Measurements from ENCODE around the gene TBC1D14. TPM values are rescaled to one million over a fixed set of nuclear protein-coding genes. Genes with fewer than 3 reads are reported as not detected.

TBC1D14 gene
- total RNA-seq, 2 experiments from 2014 or later: 53.7 to 55.3 TPM

- CTCF ChIA-PET: no interaction called here
- no peaks in the 10 kb centered on the region for H3K27me3 Mint-ChIP-seq
- POLR2A ChIA-PET: no interaction called here
- H3K9me3 Mint-ChIP-seq: no peaks in the 10 kb centered on the region
- DNase-seq: no peak
- peaks cover 7% of the 10 kb centered on the region for H3K4me1 Mint-ChIP-seq
- no peak overlapping the region for H3K27ac Mint-ChIP-seq
- no peak overlapping the region for H3K4me3 Mint-ChIP-seq
- H3K36me3 Mint-ChIP-seq (ENCODE audit: low read depth): peaks cover 53% of the 10 kb centered on the region
Measured at GRCh38 chr4:7019367-7019766, 109.7 kb downstream of the TBC1D14 start.

GRCh38 chr4:7020290-7020689 lies 110.7 kb downstream of the TBC1D14 start:
- H3K9me3 Mint-ChIP-seq: no peaks in the 10 kb centered on the region
- H3K4me3 Mint-ChIP-seq: no peak overlapping the region
- no peaks in the 10 kb centered on the region for H3K27me3 Mint-ChIP-seq
- H3K4me1 Mint-ChIP-seq: peaks cover under 1% of the 10 kb centered on the region
- POLR2A ChIA-PET: no interaction called here
- H3K36me3 Mint-ChIP-seq (ENCODE audit: low read depth): peaks cover 48% of the 10 kb centered on the region
- no peak overlapping the region for H3K27ac Mint-ChIP-seq
- no peak for DNase-seq
- CTCF ChIA-PET: no interaction called here

- Mint-ChIP-seq H3K36me3 (ENCODE audit: low read depth) (peaks cover 44% of the 10 kb centered on the region), H3K27me3 (no peaks in the 10 kb centered on the region), H3K27ac (no peak overlapping the region), H3K4me1 (no peaks in the 10 kb centered on the region), H3K9me3 (no peaks in the 10 kb centered on the region), H3K4me3 (no peak overlapping the region)
- CTCF ChIA-PET: interaction anchor here (0.6 kb wide), 1 partner anchor 37 kb away, joined by 3 read pairs; no protein-coding TSS in a partner anchor
- no peak for DNase-seq
- POLR2A ChIA-PET: no interaction called here
Measured at GRCh38 chr4:7020856-7021255, 111.2 kb downstream of the TBC1D14 start.

GRCh38 chr4:7021355-7021754 lies 111.7 kb downstream of the TBC1D14 start:
- no peaks in the 10 kb centered on the region for H3K9me3 Mint-ChIP-seq
- CTCF ChIA-PET: interaction anchor here (0.6 kb wide), 1 partner anchor 36 kb away, joined by 3 read pairs; no protein-coding TSS in a partner anchor
- H3K4me1 Mint-ChIP-seq: no peaks in the 10 kb centered on the region
- DNase-seq: no peak
- no peak overlapping the region for H3K27ac Mint-ChIP-seq
- H3K27me3 Mint-ChIP-seq: no peaks in the 10 kb centered on the region
- H3K36me3 Mint-ChIP-seq (ENCODE audit: low read depth): peaks cover 44% of the 10 kb centered on the region
- POLR2A ChIA-PET: no interaction called here
- H3K4me3 Mint-ChIP-seq: no peak overlapping the region

- Mint-ChIP-seq H3K4me1 (no peaks in the 10 kb centered on the region), H3K27me3 (no peaks in the 10 kb centered on the region), H3K27ac (no peak overlapping the region), H3K9me3 (no peaks in the 10 kb centered on the region), H3K4me3 (no peak overlapping the region), H3K36me3 (ENCODE audit: low read depth) (peaks cover 49% of the 10 kb centered on the region)
- ChIA-PET CTCF (interaction anchor here (1.3 kb wide), 1 partner anchor 21 kb away, joined by 3 read pairs; a partner anchor contains a TSS), POLR2A (no interaction called here)
- no peak for DNase-seq
Measured at GRCh38 chr4:7021930-7022664, 112.5 kb downstream of the TBC1D14 start.

- H3K9me3 Mint-ChIP-seq: no peaks in the 10 kb centered on the region
- H3K4me1 Mint-ChIP-seq: peaks cover 6% of the 10 kb centered on the region
- ChIA-PET POLR2A (no interaction called here), CTCF (no interaction called here)
- DNase-seq: no peak
- peaks cover 52% of the 10 kb centered on the region for H3K36me3 Mint-ChIP-seq (ENCODE audit: low read depth)
- no peak overlapping the region for H3K27ac Mint-ChIP-seq
- no peaks in the 10 kb centered on the region for H3K27me3 Mint-ChIP-seq
- no peak overlapping the region for H3K4me3 Mint-ChIP-seq
Measured at GRCh38 chr4:7023486-7023885, 113.9 kb downstream of the TBC1D14 start.

GRCh38 chr4:7023901-7024300 lies 114.3 kb downstream of the TBC1D14 start:
- no peaks in the 10 kb centered on the region for H3K27me3 Mint-ChIP-seq
- peaks cover 8% of the 10 kb centered on the region for H3K4me1 Mint-ChIP-seq
- no peak for DNase-seq
- ChIA-PET CTCF (interaction anchor here (0.8 kb wide), 1 partner anchor 47 kb away, joined by 3 read pairs; no protein-coding TSS in a partner anchor), POLR2A (no interaction called here)
- H3K9me3 Mint-ChIP-seq: no peaks in the 10 kb centered on the region
- H3K36me3 Mint-ChIP-seq (ENCODE audit: low read depth): peaks cover 48% of the 10 kb centered on the region
- H3K4me3 Mint-ChIP-seq: no peak overlapping the region
- no peak overlapping the region for H3K27ac Mint-ChIP-seq

- H3K4me3 Mint-ChIP-seq: no peak overlapping the region
- no peaks in the 10 kb centered on the region for H3K9me3 Mint-ChIP-seq
- ChIA-PET POLR2A (no interaction called here), CTCF (interaction anchor here (0.8 kb wide), 1 partner anchor 47 kb away, joined by 3 read pairs; no protein-coding TSS in a partner anchor)
- no peak overlapping the region for H3K27ac Mint-ChIP-seq
- H3K4me1 Mint-ChIP-seq: peaks cover 10% of the 10 kb centered on the region
- peaks cover 48% of the 10 kb centered on the region for H3K36me3 Mint-ChIP-seq (ENCODE audit: low read depth)
- H3K27me3 Mint-ChIP-seq: no peaks in the 10 kb centered on the region
- DNase-seq: no peak
Measured at GRCh38 chr4:7024336-7024890, 114.8 kb downstream of the TBC1D14 start.

- ChIA-PET CTCF (no interaction called here), POLR2A (no interaction called here)
- Mint-ChIP-seq H3K9me3 (no peaks in the 10 kb centered on the region), H3K27ac (no peak overlapping the region), H3K36me3 (ENCODE audit: low read depth) (peaks cover 54% of the 10 kb centered on the region), H3K4me3 (no peak overlapping the region), H3K4me1 (peaks cover 10% of the 10 kb centered on the region), H3K27me3 (no peaks in the 10 kb centered on the region)
- no peak for DNase-seq
Measured at GRCh38 chr4:7025040-7025602, 115.5 kb downstream of the TBC1D14 start.

- Mint-ChIP-seq H3K36me3 (ENCODE audit: low read depth) (peaks cover 54% of the 10 kb centered on the region), H3K9me3 (no peaks in the 10 kb centered on the region), H3K4me1 (peaks cover 10% of the 10 kb centered on the region), H3K27ac (no peak overlapping the region), H3K27me3 (no peaks in the 10 kb centered on the region), H3K4me3 (no peak overlapping the region)
- CTCF ChIA-PET: no interaction called here
- DNase-seq: no peak
- POLR2A ChIA-PET: no interaction called here
Measured at GRCh38 chr4:7026107-7026506, 116.5 kb downstream of the TBC1D14 start.

GRCh38 chr4:7027284-7027683 lies 117.7 kb downstream of the TBC1D14 start:
- H3K27me3 Mint-ChIP-seq: no peaks in the 10 kb centered on the region
- no peak overlapping the region for H3K27ac Mint-ChIP-seq
- POLR2A ChIA-PET: no interaction called here
- CTCF ChIA-PET: no interaction called here
- H3K4me1 Mint-ChIP-seq: peaks cover 10% of the 10 kb centered on the region
- no peaks in the 10 kb centered on the region for H3K9me3 Mint-ChIP-seq
- no peak overlapping the region for H3K4me3 Mint-ChIP-seq
- no peak for DNase-seq
- H3K36me3 Mint-ChIP-seq (ENCODE audit: low read depth): peaks cover 59% of the 10 kb centered on the region

GRCh38 chr4:7027913-7028312 lies 118.3 kb downstream of the TBC1D14 start:
- ChIA-PET CTCF (no interaction called here), POLR2A (no interaction called here)
- peaks cover 10% of the 10 kb centered on the region for H3K4me1 Mint-ChIP-seq
- H3K4me3 Mint-ChIP-seq: no peak overlapping the region
- H3K27me3 Mint-ChIP-seq: no peaks in the 10 kb centered on the region
- H3K36me3 Mint-ChIP-seq (ENCODE audit: low read depth): peaks cover 59% of the 10 kb centered on the region
- H3K27ac Mint-ChIP-seq: no peak overlapping the region
- DNase-seq: no peak
- no peaks in the 10 kb centered on the region for H3K9me3 Mint-ChIP-seq

GRCh38 chr4:7029212-7029611 lies 119.6 kb downstream of the TBC1D14 start:
- no peak overlapping the region for H3K4me3 Mint-ChIP-seq
- CTCF ChIA-PET: interaction anchor here (1.4 to 1.8 kb wide), 2 partner anchors 11 to 14 kb away, joined by 3 to 6 read pairs; partner anchors contain the start of gene TADA2B
- H3K9me3 Mint-ChIP-seq: no peaks in the 10 kb centered on the region
- H3K27ac Mint-ChIP-seq: no peak overlapping the region
- POLR2A ChIA-PET: interaction anchor here (2.2 kb wide), 1 partner anchor 39 kb away, joined by 9 read pairs; the partner anchor contains the start of gene GRPEL1
- H3K4me1 Mint-ChIP-seq: peaks cover 10% of the 10 kb centered on the region
- DNase-seq: no peak
- H3K36me3 Mint-ChIP-seq (ENCODE audit: low read depth): peaks cover 58% of the 10 kb centered on the region
- H3K27me3 Mint-ChIP-seq: no peaks in the 10 kb centered on the region
